ENCODE results near the gene COL1A1.

- TF ChIP-seq CTCF (IDR thresholded peaks at IDR 0.05; ENCODE audit: low read depth, low read length, missing input control): no peak
- TF ChIP-seq TAF1 (conservative IDR thresholded peaks at IDR 0.05): no peak
- TF ChIP-seq EGR1 (IDR thresholded peaks at IDR 0.05; ENCODE audit: low read depth in 2 of 2): no peak
- TF ChIP-seq MAX (IDR thresholded peaks at IDR 0.05): no peak
Observed at GRCh38 chr17:50221864-50222545, 20.6 kb upstream of the COL1A1 start.

Data from liver (tissue), 3 donors.